Measurements from ENCODE around the gene CACNA1S.

CACNA1S gene

DNA sequence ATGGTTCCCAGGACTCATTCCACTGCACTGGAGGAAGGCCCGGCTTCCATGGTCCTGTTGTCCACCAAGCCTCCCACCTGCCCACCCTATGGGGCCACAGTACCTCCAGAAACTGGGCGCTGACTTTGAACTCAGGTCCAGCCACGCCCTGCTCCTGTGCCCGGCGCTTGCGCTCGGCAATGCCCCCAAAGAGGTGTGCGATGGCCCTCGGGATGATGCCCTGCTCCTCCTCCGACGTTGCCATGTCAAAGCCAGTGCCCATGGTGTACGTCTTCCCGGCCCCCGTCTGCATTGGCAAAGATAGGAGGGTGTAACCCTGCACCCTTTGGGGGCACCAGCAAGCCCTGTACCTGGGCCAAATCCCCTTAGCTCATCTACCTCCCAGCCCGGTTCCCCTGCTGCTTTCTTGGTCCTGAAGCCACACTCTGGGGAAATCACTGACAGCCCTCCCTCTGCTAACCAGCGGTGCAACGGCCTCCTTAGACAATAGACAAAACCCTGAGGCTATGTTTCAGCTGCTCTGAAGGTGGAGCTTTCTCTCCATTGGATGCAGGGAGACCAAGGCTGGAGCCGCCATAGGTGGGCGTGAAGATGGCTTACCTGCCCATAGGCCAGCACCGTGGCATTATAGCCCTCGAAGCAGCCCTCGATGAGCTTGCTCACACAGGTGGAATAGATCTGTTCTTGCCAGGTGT lies 103.4 kb downstream of the CACNA1S start:
- no peak for DNase-seq

DNA sequence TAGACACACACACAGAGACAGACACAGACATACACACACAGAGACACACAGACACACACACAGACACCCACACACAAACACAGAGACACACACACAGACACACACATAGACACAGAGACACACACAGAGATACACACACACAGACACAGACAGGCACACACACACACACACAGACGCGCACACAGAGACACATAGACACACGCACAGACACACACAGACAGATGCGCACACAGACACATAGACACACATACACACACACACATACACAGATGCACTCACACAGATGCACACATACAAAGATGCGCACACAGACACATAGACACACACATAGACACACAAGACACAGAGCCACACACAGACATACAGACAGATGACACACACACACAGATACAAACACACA lies 104.7 kb downstream of the CACNA1S start:
- DNase-seq: no peak

DNA sequence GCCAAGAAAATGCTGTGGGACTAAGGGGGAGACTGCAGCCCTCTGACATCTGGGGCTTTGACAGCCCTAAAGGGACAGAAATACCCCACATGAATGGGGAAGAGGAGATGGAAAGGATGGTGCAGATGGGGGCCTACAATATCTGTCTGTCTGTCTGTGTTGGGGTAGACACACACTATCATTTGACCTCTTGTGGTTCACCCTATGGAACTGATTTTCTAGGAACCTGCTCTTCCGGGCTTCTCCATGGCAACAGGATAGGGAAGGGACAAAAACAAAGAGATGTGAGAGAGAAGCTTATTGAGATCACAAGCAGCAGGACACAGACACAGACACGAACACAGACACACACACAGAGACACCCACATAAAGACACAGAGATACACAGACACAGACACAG lies 105.8 kb downstream of the CACNA1S start:
- no peak for DNase-seq

DNA sequence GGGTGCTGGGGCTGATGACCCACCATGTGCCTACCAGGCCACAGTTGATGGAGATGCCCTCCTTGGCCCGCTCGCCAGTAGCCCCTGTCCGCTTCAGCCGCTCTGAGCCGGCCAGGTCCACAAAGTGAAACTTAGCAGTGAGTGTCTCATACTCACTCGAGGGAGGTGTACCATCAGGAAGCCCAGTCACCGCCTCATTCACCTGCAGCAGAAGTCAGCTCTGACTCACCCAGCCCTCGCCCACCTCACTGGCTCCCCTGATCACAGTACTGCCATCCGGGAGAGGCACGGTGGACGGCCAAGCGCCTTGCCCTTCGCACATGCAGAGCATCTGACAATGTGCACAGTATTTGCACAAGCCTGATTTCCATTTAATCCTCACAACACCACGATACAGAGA lies 107.5 kb downstream of the CACNA1S start:
- DNase-seq: no peak

DNA sequence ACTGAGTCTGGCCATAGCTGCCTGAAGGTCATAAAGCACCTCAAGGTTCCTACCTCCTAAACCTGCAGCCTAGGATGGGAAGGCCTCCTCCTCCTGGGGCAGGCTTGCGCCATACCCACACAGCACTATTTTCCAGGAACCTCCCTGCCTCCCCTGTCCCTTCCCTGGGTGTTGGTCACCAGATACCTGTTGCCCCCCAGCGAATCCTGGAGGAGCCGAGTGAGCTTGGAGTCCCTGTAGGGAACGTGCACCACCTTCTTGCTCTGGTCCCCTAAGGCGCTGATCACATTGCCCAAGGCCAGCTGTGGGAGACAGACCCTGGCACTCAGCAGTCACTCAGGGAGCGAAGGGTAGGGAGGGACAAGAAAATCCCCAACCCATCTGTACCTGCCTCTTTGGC lies 108.1 kb downstream of the CACNA1S start:
- no peak for DNase-seq

DNA sequence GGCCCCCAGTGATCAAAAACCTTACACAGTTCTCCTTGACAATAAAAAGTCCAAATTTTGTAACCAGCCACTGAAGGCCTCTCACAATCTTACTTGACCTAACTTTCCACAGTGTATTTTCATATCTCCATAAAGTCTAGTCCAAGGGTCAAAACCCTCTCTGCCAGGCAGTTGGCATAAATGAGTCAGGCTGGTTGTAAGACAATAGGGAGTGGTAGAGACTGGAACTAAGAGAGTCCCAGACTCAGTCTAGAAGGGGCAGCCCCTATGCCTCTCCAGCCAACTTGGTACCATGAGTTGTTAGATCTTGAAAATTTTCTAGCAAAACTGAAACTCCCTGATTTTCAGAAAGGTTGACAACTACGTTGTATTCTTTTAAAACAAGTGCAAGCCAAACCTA lies 109.7 kb downstream of the CACNA1S start:
- DNase-seq: no peak

DNA sequence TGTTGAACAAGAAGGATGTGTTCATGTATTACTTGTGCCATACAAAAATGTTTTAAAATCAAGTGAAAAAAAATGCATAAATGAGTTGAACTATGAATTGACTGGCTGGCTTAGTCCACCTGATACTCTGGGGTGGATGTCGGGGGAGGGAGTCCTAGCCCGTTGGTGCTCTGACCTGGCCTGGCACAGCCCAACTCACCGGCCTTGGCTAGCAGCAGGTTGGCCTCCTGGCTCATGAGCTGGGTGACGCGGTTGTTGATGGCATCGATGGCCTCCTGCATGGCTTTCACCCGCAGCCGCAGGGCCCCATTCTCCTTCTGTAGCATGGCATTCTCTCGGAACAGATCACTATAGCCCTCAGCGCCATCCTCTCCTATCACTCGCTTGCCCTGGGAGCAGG lies 110.3 kb downstream of the CACNA1S start:
- no peak for DNase-seq

DNA sequence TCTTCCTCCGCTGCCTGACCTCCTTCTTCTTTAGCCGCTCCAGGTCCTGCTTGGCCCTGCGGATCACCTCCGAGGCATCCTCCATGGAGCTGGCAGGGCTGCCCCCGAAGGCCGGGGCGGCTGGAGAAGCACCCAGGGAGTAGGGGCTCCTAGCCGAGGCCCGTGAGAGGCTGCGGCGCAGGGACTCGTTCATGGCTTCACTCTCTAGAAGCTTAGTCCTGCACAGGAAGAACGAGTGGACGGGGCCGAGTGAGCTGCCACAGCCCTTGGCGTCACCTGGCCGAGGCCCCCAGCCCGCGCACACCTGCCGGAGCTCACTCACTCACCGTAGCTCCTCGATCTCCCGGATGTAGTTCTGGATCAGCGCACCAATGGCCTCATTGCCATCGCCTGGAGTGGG lies 111.8 kb downstream of the CACNA1S start:
- no peak for DNase-seq

DNA sequence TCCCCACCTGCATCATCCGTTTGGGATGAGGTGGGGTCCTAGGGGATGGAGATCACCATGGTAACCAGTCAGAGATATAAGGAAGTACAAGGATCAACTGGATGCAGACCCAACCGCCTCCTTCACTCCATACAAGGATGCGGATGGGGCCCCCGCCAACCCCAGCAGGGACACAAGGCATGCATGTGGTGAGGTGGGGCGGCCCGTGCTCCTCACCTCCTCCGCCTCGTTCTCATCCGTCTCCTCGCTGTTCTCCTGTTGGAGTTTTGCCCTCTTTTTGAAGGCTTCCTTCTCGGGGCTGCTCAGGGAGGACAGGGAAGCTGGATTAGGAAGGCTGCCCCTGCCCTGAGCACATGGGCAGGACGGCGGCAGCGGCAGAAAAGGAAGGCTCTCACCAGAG lies 112.6 kb downstream of the CACNA1S start:
- DNase-seq: no peak

DNA sequence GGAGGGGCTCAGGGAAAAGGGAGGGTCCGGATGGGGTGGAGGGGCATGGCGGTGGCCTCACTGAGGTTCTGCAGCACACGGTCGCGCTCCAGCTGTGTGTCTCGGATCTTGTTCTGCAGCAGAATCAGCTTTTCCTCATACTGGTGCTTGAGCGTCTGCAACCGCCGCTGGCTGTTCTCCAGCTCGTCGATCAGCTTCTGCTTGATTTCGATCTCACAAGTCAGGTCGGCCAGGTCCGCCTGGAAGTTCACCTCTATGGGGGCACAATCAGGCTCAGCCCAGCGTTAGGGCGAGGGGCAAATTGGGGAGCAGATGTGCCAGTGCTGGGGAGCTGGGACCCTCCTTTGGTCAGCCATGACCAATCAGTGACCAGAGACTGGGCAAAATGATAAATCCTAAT lies 113.9 kb downstream of the CACNA1S start:
- no peak for DNase-seq

DNA sequence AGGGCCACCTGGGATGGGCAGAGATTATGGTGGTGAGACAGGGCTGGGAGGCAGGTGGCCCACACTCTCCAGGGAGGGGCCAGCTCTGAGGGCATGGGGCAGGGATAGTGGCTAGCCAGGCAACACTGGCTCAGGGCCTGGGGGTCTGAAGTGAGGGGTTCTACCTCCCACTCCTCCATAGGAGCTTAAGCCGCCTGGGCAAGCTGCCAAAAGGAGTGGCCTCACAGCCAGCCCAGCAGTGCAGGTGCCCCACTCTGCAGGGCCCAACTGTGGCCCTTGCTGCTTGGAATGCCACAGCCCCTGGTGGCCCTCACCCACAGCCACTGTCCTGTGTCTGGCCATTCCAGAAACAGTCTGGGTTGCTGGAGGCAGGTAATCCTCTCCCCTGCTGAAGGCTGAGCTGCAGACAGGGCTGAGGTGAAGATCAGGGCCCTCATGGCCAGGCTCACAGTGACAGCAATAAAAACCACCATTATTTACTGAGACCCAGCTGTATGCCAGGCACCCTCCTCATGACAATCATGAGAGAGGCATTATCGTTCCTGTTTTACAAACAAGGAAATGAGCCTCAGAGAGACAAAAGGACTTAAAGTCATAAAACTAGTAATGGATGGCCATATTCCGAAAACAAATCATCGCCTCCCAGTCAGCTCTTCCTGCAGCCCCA lies 119.7 kb downstream of the CACNA1S start:
- DNase-seq: peak; percentile 72

DNA sequence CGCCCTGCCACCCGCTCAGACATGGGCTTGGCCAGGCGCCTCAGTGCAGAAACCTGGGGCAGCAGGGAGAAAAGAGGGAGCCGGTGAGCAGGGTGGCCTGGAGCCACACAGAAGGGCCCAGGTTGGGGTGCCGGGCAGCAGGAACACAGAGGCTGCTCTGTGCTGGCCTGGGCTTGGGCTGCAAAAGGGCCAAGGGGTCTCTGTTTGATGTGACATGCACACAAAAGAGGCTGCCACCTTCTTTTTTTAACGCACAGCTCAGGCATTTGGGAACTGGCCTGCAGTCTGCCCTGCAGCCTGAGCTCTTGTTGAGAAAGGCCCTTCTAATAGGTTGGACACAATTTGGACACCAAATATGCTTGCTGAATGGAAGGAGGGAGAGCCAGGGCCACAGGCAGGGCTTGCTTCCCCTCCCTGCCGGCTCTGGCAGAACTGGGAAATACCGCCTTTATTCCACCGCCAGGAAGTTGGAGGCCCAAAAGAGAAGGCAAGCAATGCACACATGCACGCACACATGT lies 121.1 kb downstream of the CACNA1S start:
- no peak for DNase-seq

DNA sequence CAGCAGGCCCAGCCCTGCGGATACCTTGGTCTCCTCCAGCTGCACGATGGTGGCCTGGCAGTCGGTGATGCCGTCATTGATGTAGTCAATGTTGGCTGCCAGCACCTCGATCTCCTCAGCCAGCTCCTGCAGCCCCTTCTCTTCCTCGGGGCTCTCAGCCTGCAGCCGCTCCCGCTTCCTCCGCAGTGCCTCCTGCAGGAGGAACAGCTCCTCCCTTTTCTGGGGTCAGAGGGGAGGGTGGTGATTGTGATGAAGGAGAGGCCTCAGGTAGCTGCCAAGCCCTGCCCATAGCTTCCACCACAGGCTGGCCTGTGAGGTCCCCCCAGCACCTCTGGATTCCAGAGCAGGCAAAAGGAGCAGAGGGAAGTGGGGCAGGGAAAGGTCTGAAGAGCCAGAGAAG lies 122.1 kb downstream of the CACNA1S start:
- DNase-seq: no peak

All from SHP77 treated with DMSO at 0.1 percent for 48 hours (cell line).